ENCODE measurements around the gene CLCN2.

Gene CLCN2

GRCh38 chr3:184361532-184361931, at the start of gene CLCN2, which contains the start of gene POLR2H:
Gene CLCN2, minus strand, starts transcription at chr3:184361605. Its CDS starts 126 bp downstream, at chr3:184361479.
Gene POLR2H, plus strand, starts transcription at chr3:184361710. Its CDS starts 1,783 bp downstream, at chr3:184363493.
- DNase-seq (ENCODE audit: low spot score), result peak; percentile 70

- DNase-seq (ENCODE audit: low spot score), result no peak
Observed at GRCh38 chr3:184409946-184410500, 48.6 kb upstream of the CLCN2 start.

GRCh38 chr3:184409331-184409926, 48.0 kb upstream of the CLCN2 start:
- DNase-seq (ENCODE audit: low spot score), result no peak

GRCh38 chr3:184405075-184406030, 43.9 kb upstream of the CLCN2 start:
- no peak for DNase-seq (ENCODE audit: low spot score)

- DNase-seq (ENCODE audit: low spot score), result no peak
Observed at GRCh38 chr3:184399410-184399809, 38.0 kb upstream of the CLCN2 start.

GRCh38 chr3:184395320-184395660, 33.9 kb upstream of the CLCN2 start:
- DNase-seq (ENCODE audit: low spot score), result no peak

- DNase-seq (ENCODE audit: low spot score), result no peak
Observed at GRCh38 chr3:184391266-184391665, 29.9 kb upstream of the CLCN2 start.

GRCh38 chr3:184389935-184390528, 28.6 kb upstream of the CLCN2 start:
- no peak for DNase-seq (ENCODE audit: low spot score)

GRCh38 chr3:184389384-184389783, 28.0 kb upstream of the CLCN2 start:
- DNase-seq (ENCODE audit: low spot score), result no peak

GRCh38 chr3:184388936-184389230, 27.5 kb upstream of the CLCN2 start:
- no peak for DNase-seq (ENCODE audit: low spot score)

- DNase-seq (ENCODE audit: low spot score), result no peak
Observed at GRCh38 chr3:184388164-184388935, 26.9 kb upstream of the CLCN2 start.

- DNase-seq (ENCODE audit: low spot score), result no peak
Observed at GRCh38 chr3:184387174-184387714, 25.8 kb upstream of the CLCN2 start.

- DNase-seq (ENCODE audit: low spot score), result no peak
Observed at GRCh38 chr3:184386047-184386806, 24.8 kb upstream of the CLCN2 start.

- no peak for DNase-seq (ENCODE audit: low spot score)
Observed at GRCh38 chr3:184384856-184385422, 23.5 kb upstream of the CLCN2 start.

GRCh38 chr3:184384342-184384741, 22.9 kb upstream of the CLCN2 start:
- DNase-seq (ENCODE audit: low spot score), result no peak

- DNase-seq (ENCODE audit: low spot score), result no peak
Observed at GRCh38 chr3:184383033-184383740, 21.8 kb upstream of the CLCN2 start.

GRCh38 chr3:184382326-184383032, 21.1 kb upstream of the CLCN2 start:
- DNase-seq (ENCODE audit: low spot score), result no peak

- DNase-seq (ENCODE audit: low spot score), result no peak
Observed at GRCh38 chr3:184381261-184382224, 20.1 kb upstream of the CLCN2 start.
